KMS-11 (cell line): ENCODE data around the gene GRM8.

Experiments used
- H2AFZ ChIP-seq: fragments of 200-600 bp; sonication (generic); 2 replicates; pipeline ENCODE4 v1.6.1; 2016; ENCODE audit warnings: antibody characterized with exemption, mixed run types, low read depth
- H3K27ac ChIP-seq: fragments of 200-600 bp; sonication (generic); 2 replicates; pipeline ENCODE4 v1.6.1; 2016; ENCODE audit warnings: mild to moderate bottlenecking, mixed run types
- H3K27me3 ChIP-seq: fragments of 200-600 bp; sonication (generic); 2 replicates; pipeline ENCODE4 v1.6.1; 2017; ENCODE audit warnings: mild to moderate bottlenecking, low read depth, mixed run types, moderate library complexity; ENCODE audit not compliant: insufficient read depth
- H3K36me3 ChIP-seq: fragments of 200-600 bp; sonication (generic); 2 replicates; pipeline ENCODE4 v1.6.1; 2017; ENCODE audit warnings: mild to moderate bottlenecking, mixed run types; ENCODE audit not compliant: insufficient read depth
- H3K4me1 ChIP-seq: fragments of 200-600 bp; sonication (generic); 2 replicates; pipeline ENCODE4 v1.6.1; 2016; ENCODE audit warnings: mild to moderate bottlenecking, low read depth, mixed run types; ENCODE audit not compliant: poor library complexity, severe bottlenecking
- H3K4me2 ChIP-seq: fragments of 200-600 bp; sonication (generic); 2 replicates; pipeline ENCODE4 v1.7.0; 2016; ENCODE audit warnings: mild to moderate bottlenecking, mixed run types
- H3K4me3 ChIP-seq: fragments of 200-600 bp; sonication (generic); IDR thresholded peaks from 2 replicates; pipeline ENCODE4 v1.6.1; 2017; ENCODE audit warnings: low read depth, low read length, mixed read lengths; ENCODE audit not compliant: insufficient read depth
- H3K79me2 ChIP-seq: fragments of 200-600 bp; sonication (generic); 2 replicates; pipeline ENCODE4 v1.6.1; 2016; ENCODE audit warnings: low read depth, mixed run types; ENCODE audit not compliant: insufficient read depth
- H3K9ac ChIP-seq: fragments of 200-600 bp; sonication (generic); 2 replicates; pipeline ENCODE4 v1.6.1; 2016; ENCODE audit warnings: mild to moderate bottlenecking, mixed run types
- H4K20me1 ChIP-seq: fragments of 200-600 bp; sonication (generic); 2 replicates; pipeline ENCODE4 v1.6.1; 2016; ENCODE audit warnings: mild to moderate bottlenecking, mixed run types; ENCODE audit not compliant: insufficient read depth
- TF ChIP-seq, protein P1 (sequence below): fragments of 200-600 bp; sonication (generic); conservative IDR thresholded peaks from 2 replicates; pipeline ENCODE4 v1.6.1; 2017; ENCODE audit warnings: low read depth, mild to moderate bottlenecking, antibody characterized with exemption, low read length, moderate library complexity, mixed read lengths

The GRM8 gene

DNA sequence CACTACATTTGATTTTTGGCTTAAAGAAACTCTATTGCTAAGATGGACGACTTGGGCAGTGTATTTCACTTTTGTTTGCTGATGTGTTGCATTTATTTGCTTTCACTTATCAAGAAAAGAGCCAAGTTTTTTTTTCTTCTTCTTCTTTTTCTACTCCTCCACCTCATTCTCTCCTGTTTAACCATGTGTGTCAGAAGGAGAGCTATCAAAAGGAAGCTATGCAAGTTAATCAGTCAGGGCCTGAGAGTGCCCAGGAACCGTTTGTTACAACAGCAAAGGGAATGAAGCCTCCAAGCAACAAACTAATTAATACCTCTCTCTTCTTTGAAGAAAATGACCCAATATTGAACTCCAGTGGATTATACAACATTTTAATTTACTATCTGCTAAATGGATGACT, 299.3 kb downstream of the GRM8 start:
- Histone ChIP-seq H3K4me2 (no peak overlapping the region), H3K79me2 (no peaks in the 10 kb centered on the region), H3K4me1 (no peaks in the 10 kb centered on the region), H3K4me3 (no peak overlapping the region), H3K27me3 (no peaks in the 10 kb centered on the region), H4K20me1 (no peaks in the 10 kb centered on the region), H2AFZ (no peak overlapping the region), H3K27ac (no peak overlapping the region), H3K36me3 (no peaks in the 10 kb centered on the region), H3K9ac (no peak overlapping the region)
- TF ChIP-seq, protein P1, sequence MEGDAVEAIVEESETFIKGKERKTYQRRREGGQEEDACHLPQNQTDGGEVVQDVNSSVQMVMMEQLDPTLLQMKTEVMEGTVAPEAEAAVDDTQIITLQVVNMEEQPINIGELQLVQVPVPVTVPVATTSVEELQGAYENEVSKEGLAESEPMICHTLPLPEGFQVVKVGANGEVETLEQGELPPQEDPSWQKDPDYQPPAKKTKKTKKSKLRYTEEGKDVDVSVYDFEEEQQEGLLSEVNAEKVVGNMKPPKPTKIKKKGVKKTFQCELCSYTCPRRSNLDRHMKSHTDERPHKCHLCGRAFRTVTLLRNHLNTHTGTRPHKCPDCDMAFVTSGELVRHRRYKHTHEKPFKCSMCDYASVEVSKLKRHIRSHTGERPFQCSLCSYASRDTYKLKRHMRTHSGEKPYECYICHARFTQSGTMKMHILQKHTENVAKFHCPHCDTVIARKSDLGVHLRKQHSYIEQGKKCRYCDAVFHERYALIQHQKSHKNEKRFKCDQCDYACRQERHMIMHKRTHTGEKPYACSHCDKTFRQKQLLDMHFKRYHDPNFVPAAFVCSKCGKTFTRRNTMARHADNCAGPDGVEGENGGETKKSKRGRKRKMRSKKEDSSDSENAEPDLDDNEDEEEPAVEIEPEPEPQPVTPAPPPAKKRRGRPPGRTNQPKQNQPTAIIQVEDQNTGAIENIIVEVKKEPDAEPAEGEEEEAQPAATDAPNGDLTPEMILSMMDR, result no peak

DNA sequence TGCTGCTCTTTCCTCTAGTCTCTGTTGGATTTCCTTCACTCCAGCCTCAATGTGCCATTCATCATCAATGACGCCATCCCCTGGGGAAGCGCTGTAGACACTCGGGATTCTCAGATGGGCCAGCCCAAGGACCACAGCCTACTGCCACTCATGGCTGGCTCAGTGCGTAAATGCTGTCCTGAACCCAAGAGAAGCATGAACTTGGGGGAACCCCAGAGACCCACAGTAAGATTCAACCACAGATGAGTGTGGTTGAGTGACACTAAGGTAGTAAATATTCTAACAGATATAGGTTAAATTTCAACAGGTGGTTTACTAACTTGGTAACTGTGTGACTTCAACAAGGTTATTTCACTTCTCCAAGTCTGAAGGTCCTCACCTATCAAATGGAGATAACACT, 304.1 kb downstream of the GRM8 start:
- Histone ChIP-seq H3K9ac (no peak overlapping the region), H3K27ac (no peak overlapping the region), H3K27me3 (no peaks in the 10 kb centered on the region), H2AFZ (no peak overlapping the region), H3K36me3 (no peaks in the 10 kb centered on the region), H3K4me1 (peaks cover 9% of the 10 kb centered on the region), H4K20me1 (no peaks in the 10 kb centered on the region), H3K79me2 (no peaks in the 10 kb centered on the region), H3K4me2 (no peak overlapping the region), H3K4me3 (no peak overlapping the region)
- TF ChIP-seq, protein P1, result no peak

DNA sequence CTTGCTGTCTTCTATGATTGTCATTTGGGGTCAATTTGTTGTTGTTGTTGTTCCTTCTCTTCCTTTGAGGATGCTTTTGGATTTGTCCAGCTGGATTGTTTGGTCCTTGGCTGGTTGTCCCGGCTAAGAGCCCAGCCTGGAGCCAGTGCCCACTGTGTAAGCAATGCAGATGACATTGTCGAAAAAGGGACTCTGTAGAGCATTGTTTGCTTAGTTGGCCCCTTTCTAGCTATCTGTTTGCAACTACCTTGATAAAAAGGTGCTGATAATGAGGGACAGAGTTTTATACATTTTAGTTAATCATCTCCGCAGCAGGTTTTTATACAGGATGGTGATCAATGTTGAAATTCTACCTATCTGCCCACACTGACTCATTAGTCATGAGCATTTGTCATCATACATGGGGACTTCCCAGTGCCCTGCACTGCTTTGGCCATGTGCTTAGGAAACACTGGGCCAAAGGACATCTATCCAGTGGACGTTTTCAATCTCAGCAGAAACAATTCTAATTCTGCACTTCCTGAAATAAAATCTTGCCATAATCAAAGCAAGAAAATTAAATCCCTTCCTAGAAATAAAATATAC, 311.9 kb downstream of the GRM8 start:
- H3K4me1 ChIP-seq, result peaks cover 9% of the 10 kb centered on the region
- H4K20me1 ChIP-seq, result no peaks in the 10 kb centered on the region
- no peak overlapping the region for H3K4me3 ChIP-seq
- no peak overlapping the region for H2AFZ ChIP-seq
- H3K79me2 ChIP-seq, result no peaks in the 10 kb centered on the region
- no peak overlapping the region for H3K9ac ChIP-seq
- no peak overlapping the region for H3K27ac ChIP-seq
- TF ChIP-seq, protein P1, result no peak
- no peaks in the 10 kb centered on the region for H3K36me3 ChIP-seq
- H3K27me3 ChIP-seq, result no peaks in the 10 kb centered on the region
- H3K4me2 ChIP-seq, result no peak overlapping the region

DNA sequence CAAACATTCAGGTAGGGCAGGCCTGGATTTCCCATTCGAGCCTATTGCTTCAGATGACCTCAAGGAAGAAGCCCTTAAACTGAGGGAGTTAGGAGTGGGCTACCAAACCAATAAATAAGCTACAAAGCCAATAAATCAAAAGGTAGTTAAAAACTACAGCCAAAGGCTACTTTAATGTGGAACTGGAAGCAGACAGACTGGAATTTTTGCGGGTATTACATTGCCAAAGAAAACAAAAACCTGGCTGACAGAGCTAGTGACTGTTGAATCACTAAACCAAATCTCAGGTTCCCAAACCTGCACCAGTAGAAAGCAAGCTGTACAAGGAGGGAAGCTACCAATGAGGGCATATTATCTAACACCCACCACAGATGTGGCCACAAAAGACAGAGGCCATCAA, 315.6 kb downstream of the GRM8 start:
- H3K4me2 ChIP-seq, result no peak overlapping the region
- no peak overlapping the region for H2AFZ ChIP-seq
- no peaks in the 10 kb centered on the region for H3K79me2 ChIP-seq
- H3K27ac ChIP-seq, result no peak overlapping the region
- TF ChIP-seq, protein P1, result no peak
- no peaks in the 10 kb centered on the region for H4K20me1 ChIP-seq
- no peaks in the 10 kb centered on the region for H3K27me3 ChIP-seq
- H3K36me3 ChIP-seq, result no peaks in the 10 kb centered on the region
- H3K4me1 ChIP-seq, result no peaks in the 10 kb centered on the region
- H3K9ac ChIP-seq, result no peak overlapping the region
- no peak overlapping the region for H3K4me3 ChIP-seq

DNA sequence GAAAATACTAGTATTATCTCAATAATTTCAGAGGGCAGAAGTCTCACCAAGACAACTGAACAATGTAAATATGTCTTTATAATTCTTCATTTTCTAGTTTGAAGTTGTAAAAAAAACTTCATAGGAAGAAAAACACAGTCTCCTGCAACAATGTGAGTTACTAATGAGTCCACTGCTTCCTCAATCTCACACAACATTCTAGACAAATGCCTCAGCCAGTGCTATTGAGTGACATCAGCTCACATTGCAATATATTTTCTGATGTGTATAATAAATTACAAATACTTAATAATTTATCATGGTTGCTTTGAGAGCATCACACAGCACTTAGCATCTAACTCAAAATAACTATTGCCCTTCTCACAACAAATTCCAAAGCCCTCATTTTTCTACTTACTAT, 321.2 kb downstream of the GRM8 start:
- no peak overlapping the region for H3K4me2 ChIP-seq
- no peak overlapping the region for H3K4me3 ChIP-seq
- no peaks in the 10 kb centered on the region for H3K79me2 ChIP-seq
- no peak overlapping the region for H3K27ac ChIP-seq
- no peaks in the 10 kb centered on the region for H3K36me3 ChIP-seq
- no peaks in the 10 kb centered on the region for H3K27me3 ChIP-seq
- H3K4me1 ChIP-seq, result no peaks in the 10 kb centered on the region
- H3K9ac ChIP-seq, result no peak overlapping the region
- TF ChIP-seq, protein P1, result no peak
- H4K20me1 ChIP-seq, result no peaks in the 10 kb centered on the region
- H2AFZ ChIP-seq, result no peak overlapping the region
